Transverse colon (tissue), 3 donors: ENCODE data around the gene SLIT3.

Source experiments
- EP300 ChIP-seq: sonication (generic); formaldehyde crosslinking; IDR thresholded peaks from one replicate; pipeline ENCODE4 v1.6.1; 2017; ENCODE audit warnings: antibody characterized with exemption, low read depth
- TF ChIP-seq, protein P1 (sequence below), 5 experiments: fragments of 200-600 bp in 3 of 5; fragments of 450-650 bp in 2 of 5; sonication (generic) in 3 of 5; IDR thresholded peaks; 1 replicate in 2 of 5; 2 replicates in 3 of 5; pipeline ENCODE4 v1.5.1; 2016 to 2017; ENCODE audit warnings: antibody characterized with exemption in 5 of 5, inconsistent platforms in 3 of 5, mild to moderate bottlenecking in 2 of 5, moderate library complexity in 1 of 5

GRCh38 chr5:168830833-168831232 is 470.1 kb downstream of the SLIT3 start:
- TF ChIP-seq, protein P1, sequence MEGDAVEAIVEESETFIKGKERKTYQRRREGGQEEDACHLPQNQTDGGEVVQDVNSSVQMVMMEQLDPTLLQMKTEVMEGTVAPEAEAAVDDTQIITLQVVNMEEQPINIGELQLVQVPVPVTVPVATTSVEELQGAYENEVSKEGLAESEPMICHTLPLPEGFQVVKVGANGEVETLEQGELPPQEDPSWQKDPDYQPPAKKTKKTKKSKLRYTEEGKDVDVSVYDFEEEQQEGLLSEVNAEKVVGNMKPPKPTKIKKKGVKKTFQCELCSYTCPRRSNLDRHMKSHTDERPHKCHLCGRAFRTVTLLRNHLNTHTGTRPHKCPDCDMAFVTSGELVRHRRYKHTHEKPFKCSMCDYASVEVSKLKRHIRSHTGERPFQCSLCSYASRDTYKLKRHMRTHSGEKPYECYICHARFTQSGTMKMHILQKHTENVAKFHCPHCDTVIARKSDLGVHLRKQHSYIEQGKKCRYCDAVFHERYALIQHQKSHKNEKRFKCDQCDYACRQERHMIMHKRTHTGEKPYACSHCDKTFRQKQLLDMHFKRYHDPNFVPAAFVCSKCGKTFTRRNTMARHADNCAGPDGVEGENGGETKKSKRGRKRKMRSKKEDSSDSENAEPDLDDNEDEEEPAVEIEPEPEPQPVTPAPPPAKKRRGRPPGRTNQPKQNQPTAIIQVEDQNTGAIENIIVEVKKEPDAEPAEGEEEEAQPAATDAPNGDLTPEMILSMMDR (IDR thresholded peaks at IDR 0.05): no peak
- no peak for TF ChIP-seq EP300
